GM21381 (cell line): Measurements from ENCODE around the gene RCBTB1.

Experiments
- ATAC-seq: cut with Tn5 transposase; IDR thresholded peaks from one replicate; pipeline ENCODE4 v1.9.1; 2021; ENCODE audit warnings: mild to moderate bottlenecking, moderate library complexity; ENCODE audit not compliant: unreplicated experiment

The RCBTB1 gene

GRCh38 chr13:49561062-49561410 is 24.3 kb downstream of the RCBTB1 start:
- ATAC-seq: no peak

DNA sequence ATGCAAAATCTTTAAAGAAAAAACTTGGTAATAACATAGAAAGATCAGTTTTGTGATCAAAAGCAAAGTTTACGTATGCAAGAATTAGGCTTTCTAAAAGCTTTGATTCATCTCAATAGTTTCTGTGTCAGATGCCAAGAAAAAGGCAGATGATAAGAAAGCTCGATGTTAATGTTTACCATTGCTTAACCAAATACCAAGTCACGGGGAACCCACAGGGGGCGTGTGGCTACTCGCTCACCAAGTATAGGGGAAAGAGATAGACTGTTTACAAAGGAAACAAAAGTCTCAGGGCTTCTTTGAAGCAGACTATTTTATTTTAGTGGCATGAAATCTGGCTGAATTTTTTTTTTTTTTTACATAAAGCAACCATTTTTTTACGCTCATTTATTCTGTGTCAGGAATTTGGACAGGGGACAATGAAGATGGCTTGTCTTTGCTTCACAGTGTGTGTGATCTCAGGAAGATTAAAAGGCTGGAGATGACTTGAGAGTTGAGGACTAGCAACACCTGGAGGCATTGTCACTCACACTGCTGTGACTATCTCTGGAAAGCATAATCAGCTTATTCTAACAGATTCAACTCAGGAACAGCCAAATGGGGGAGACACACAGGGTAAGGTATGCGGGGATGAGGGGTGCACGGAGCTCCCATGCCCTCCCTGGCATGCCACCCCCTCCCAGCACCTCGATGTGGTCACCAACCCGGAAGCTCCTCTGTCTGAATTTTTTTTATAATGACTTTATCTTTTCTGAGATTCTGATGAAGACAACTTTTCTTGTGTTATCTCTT is 24.9 kb downstream of the RCBTB1 start:
- ATAC-seq: no peak

DNA sequence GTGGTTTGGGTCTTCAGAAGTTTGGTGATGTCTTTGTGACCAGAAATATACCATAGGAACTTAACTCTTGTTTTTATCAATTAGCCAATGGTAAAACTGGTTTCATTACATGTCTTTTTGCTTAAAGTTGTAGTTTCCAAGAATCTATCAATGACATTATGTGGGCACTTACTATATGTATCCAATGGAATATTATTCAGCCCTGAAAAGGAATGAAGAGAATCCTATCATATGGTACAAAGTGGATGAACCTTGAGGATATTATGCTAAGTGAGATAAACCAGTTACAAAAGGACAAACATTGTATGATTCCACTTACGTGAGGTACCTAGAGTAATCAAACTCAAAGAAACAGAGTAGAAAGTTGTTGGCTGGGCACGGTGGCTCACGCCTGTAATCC is 26.4 kb downstream of the RCBTB1 start:
- no peak for ATAC-seq

- no peak for ATAC-seq
These were observed 31.0 kb downstream of the RCBTB1 start for GRCh38 chr13:49554387-49554786.

- ATAC-seq: no peak
These were observed 31.5 kb downstream of the RCBTB1 start for GRCh38 chr13:49553888-49554287.

GRCh38 chr13:49550942-49551644 is 34.3 kb downstream of the RCBTB1 start:
- ATAC-seq: no peak

DNA sequence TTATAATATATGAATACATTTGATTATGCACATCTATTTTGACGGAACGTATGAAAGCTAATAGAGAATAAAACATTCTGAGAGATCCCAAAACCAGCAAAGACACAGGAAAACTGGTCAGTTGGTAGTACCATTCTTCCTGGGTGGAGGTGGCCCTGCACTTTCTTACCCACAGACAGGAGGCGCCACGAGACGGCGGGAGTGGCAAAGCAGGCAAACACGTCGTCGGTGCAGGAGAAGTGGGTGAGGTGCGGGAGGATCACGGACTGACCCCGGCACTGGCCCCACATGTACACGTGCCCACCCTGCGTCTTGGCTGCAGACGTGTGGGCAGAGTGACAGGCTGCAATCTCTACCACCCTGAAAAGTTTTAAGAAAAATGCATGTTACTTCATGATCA is 36.1 kb downstream of the RCBTB1 start:
- ATAC-seq: no peak

DNA sequence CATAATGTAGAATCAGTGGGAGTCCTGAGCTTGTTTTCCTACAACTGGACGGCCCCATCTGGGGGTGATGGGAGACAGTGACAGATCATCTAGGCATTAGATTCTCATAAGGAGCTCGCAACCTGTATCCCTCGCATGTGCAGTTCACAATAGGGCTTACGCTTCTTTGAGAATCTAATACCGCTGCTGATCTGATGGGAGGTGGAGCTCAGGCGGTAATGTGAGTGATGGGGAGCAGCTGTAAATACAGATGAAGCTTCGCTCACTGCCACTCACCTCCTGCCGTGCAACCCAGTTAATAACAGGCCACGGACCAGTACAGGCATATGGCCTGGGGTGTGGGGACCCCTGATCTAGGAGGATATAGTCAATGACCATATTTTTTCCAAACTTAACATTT is 38.8 kb downstream of the RCBTB1 start:
- ATAC-seq: no peak

- no peak for ATAC-seq
These were observed 39.7 kb downstream of the RCBTB1 start for GRCh38 chr13:49545661-49546060.

- ATAC-seq: no peak
These were observed 41.7 kb downstream of the RCBTB1 start for GRCh38 chr13:49543656-49544055.

DNA sequence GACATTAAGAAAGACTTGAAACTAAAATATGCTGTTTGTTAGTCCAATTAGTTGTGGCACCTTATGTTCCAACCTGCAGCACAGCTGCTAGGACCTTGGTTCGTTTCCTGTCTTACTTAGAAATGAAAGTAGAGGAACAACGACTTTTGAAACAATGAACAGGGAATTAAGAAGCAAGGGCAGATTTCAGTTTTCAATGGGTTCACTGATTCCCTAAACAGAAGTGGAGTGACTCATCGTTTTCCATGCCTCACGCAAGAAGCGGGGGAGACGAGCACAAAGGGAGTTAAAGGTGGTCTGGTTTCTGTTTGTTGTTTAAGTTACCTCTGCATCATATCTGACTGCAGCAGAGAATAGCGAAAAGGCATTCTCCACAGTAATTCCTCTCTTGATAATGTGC is 44.8 kb downstream of the RCBTB1 start:
- ATAC-seq: no peak

- ATAC-seq: no peak
These were observed 45.6 kb downstream of the RCBTB1 start for GRCh38 chr13:49539746-49540145.

- ATAC-seq: no peak
These were observed 46.0 kb downstream of the RCBTB1 start for GRCh38 chr13:49539313-49539712.

DNA sequence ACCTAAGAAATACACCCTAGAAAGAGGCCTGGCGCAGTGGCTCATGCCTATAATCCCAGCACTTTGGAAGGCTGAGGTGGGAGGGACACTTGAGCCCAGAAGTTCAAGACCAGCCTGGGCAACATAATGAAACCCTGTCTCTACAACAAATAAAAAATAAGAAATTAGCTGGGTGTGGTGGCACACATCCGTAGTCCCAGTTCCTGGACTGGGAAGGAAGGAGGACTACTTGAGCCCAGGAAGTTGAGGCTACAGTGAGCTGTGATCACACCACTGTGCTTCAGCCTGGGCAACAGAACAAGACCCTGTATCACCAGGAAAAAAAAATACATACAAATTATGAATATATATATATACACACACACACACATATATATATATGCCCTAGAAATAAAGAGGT is 47.0 kb downstream of the RCBTB1 start:
- ATAC-seq: no peak

DNA sequence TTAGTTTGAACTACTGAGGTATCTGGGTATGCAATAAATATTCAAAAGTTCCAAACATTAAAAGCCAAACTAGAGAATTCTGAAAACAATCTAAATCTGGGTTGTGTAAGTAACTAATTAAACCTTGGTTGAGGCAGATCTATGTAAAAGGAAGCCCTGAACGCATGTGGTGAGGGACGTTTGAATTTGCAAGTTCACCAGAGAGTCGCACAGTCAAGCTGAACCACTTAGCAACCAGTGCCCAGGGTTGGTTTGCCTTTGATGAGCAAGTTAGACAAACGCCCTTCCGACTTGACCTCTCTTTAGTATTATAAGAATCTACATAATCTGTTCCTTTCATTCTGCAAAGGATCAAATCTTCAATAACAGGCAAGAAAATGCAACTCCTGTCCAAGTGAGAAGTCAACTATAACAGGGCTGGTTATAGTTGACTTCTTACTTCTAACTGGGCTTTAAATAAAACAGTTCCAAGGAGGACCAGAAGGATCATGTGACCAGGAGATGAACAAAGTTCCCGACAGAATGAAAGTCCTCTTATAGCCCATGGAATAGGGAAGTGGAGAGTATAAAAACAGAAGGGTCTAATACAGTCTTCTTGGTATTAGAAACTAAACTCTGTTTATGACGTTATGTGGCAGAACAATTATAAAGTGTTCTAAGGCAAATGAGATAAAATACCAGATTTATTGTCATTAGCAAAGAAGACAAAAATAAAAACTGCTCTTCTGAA is 49.0 kb downstream of the RCBTB1 start:
- ATAC-seq: no peak

- ATAC-seq: no peak
These were observed 51.6 kb downstream of the RCBTB1 start for GRCh38 chr13:49533591-49534269.

GRCh38 chr13:49533011-49533410 is 52.3 kb downstream of the RCBTB1 start:
- ATAC-seq: no peak

DNA sequence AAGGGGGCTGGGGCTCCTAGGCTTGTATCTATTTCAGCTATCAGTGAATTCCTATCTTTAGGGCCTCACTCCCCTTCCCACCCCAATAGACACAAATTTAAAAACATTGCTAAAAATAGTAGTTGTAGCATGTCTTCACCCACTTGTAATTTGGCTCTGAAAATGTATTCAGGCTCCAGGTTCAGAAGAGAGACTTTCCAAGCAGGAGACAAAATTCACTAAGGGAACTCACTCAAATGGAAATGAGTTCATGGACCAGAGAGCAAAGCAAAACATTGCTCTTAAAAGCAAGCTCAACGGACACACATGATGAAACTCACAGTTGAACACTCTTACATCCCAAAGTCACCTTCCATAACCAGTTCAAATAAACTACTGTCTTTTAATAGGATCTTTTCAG is 52.8 kb downstream of the RCBTB1 start:
- no peak for ATAC-seq

DNA sequence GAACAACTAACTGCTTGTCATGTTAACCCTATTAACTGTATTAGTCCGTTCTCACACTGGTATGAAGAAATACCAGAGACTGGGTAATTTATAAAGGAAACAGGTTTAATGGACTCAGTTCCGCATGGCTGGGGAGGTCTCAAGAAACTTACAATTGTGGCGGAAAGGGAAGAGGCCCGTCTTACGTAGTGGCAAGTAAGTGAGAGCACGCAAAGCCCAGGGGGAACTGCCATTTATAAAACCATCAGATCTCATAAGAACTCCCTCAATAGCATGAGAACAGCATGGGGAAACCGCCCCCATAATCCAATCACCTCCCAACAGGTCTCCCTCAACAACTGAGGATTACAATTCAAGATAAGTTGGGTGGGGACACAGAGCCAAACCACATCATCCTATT is 54.9 kb downstream of the RCBTB1 start:
- peak; percentile 46 for ATAC-seq

- no peak for ATAC-seq
These were observed 57.2 kb downstream of the RCBTB1 start for GRCh38 chr13:49528161-49528560.

DNA sequence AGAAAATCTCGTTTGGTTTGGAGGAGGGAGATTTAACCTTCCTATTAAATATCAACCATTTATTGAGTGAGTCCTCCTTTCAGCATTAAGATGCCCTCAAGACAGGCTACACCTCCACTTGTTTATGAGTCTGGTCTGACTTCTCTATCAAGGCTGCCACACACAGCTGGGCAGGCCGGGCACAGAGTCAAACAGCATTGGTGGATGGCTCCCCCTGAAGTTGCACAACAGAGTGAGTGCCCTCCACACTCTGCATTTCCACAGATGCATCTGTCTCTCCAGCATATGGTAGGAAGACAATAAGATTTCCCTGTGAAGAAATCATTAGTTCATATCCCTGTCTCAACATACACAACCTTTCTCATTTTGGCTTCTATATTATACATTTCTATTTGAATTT is 58.2 kb downstream of the RCBTB1 start:
- ATAC-seq: no peak
